Measurements from ENCODE around the gene BAIAP2.

BAIAP2 gene

DNA sequence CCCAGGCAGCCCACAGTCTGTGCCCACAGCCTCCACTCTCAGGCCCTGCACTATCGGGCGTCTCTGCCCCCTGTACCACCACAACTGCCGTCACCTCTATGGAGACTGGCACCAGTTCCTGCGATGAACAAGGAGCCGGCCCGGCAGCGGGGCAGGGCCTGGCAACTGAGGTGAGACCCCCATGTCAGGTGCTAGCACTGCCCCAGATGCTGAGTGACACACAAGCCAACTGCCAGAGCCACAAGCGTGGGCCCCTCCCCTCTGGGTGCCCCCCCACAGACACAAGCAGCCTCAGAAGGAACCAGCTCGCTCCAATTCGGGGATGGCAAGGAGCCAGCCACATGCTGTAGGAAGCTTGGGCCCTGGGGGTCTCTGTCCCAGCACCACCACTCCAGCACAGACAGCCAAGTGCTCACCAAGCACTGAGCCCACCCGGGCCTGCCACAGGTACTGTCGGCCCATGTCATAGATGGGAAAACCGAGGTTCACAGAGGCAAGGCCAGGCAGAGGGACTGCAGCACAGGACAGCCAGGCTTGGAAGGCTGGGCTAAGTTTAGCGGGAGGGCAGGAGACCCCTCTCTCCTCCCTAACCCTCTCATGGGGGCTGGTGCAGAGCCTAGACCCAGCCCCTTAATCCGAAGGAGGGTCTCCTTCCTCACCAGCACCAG, 128.9 kb downstream of the BAIAP2 start:
- TF ChIP-seq CTCF (IDR thresholded peaks at IDR 0.05) (no peak), ZFX (IDR thresholded peaks at IDR 0.05; ENCODE audit: borderline replicate concordance) (no peak)
- no peak overlapping the region for H3K27ac ChIP-seq

GRCh38 chr17:81164371-81165245, 129.7 kb downstream of the BAIAP2 start:
- TF ChIP-seq CTCF (IDR thresholded peaks at IDR 0.05) (no peak), ZFX (IDR thresholded peaks at IDR 0.05; ENCODE audit: borderline replicate concordance) (no peak)
- H3K27ac ChIP-seq, result no peak overlapping the region

DNA sequence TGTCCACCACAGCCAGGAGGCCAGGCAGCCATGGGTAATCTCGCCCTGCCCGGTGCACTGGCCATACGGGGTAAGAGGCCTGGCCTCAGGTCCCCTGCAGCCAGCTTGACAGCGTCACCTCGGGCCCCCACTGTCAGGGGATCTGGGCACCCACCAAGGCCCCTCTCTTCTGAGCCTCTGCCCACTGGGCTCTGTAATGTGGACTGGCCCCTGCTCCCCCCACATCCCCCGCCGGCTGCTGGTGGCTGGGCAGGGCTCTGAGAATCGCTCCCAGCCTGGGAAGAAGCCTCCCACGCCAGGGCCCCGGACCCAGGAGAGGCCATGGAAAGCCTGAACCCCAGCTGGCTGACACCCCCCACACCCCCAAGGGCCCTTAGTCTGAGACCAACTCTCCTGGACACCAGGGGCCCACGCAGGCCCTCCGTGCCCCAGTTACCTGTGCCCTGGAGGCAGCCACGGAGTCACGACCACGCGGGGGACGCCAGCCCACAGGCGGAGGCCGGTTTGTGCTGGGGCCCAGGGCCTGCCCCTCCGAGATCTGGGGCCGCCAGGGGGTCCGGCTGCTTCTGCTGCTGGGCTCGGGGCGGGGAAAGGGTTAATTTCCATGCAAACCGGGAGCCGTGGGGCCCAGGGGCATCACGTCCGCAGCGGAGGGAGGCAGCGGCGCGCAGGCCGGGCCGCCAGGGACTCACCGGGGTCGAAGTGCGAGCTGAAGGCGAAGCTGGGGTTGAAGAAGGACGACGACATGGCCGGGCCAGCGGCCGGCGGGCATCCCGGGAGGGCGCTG, 130.5 kb downstream of the BAIAP2 start, which contains the start of gene PVALEF:
PVALEF (plus strand) TSS at position 262 of the 787 bp plus-strand sequence. CDS start 15,720 bp downstream, outside the sequence.
- no peak for TF ChIP-seq ZFX (IDR thresholded peaks at IDR 0.05; ENCODE audit: borderline replicate concordance)

GRCh38 chr17:81166033-81166492, 131.1 kb downstream of the BAIAP2 start, which contains the start of gene AATK:
AATK (minus strand) TSS chr17:81166221; CDS start chr17:81165992, 229 bp downstream.
- TF ChIP-seq ZFX (IDR thresholded peaks at IDR 0.05; ENCODE audit: borderline replicate concordance), result no peak
- H3K27ac ChIP-seq, result no peak within 1 kb of the TSS

More for the DNA sequence above, 130.5 kb downstream of the BAIAP2 start, which contains the start of gene PVALEF:
- H3K27ac ChIP-seq, result no peak within 1 kb of the TSS
